Astrocyte (in vitro differentiated cells and primary cell): ENCODE measurements around the gene DCANP1.

ENCODE experiments used
- CTCF ChIP-seq: IDR thresholded peaks from 2 replicates; pipeline ENCODE4 v1.5.1; 2011; ENCODE audit warnings: low read depth, mild to moderate bottlenecking, inconsistent platforms, low read length, moderate library complexity; ENCODE audit not compliant: insufficient read depth
- EZH2 ChIP-seq: IDR thresholded peaks from 2 replicates; pipeline ENCODE4 v1.6.1; 2012; ENCODE audit warnings: mild to moderate bottlenecking, low read length, inconsistent platforms; ENCODE audit not compliant: insufficient read depth

- no peak for TF ChIP-seq CTCF
- TF ChIP-seq EZH2, result no peak
Measured at GRCh38 chr5:135436951-135437418, 10.2 kb downstream of the DCANP1 start.
